ENCODE results near the gene BMP6.

DNA sequence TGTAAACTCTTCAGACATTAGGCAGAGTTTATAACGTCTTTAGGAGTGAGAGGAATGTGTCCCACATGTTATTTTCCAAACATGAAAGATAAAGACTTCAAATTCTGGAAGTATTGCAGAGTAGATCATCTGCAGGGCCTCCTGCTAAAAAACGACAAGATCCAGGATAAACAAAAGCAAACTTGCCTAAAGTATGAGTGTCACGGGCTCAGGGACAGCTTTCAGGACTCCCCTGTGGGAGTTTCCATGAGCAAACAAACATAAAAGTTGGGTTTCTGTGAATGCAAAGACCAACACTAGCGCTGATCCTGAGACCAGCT is 107.8 kb downstream of the BMP6 start:
- TF ChIP-seq, protein P1, sequence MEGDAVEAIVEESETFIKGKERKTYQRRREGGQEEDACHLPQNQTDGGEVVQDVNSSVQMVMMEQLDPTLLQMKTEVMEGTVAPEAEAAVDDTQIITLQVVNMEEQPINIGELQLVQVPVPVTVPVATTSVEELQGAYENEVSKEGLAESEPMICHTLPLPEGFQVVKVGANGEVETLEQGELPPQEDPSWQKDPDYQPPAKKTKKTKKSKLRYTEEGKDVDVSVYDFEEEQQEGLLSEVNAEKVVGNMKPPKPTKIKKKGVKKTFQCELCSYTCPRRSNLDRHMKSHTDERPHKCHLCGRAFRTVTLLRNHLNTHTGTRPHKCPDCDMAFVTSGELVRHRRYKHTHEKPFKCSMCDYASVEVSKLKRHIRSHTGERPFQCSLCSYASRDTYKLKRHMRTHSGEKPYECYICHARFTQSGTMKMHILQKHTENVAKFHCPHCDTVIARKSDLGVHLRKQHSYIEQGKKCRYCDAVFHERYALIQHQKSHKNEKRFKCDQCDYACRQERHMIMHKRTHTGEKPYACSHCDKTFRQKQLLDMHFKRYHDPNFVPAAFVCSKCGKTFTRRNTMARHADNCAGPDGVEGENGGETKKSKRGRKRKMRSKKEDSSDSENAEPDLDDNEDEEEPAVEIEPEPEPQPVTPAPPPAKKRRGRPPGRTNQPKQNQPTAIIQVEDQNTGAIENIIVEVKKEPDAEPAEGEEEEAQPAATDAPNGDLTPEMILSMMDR (IDR thresholded peaks at IDR 0.05): no peak
- no peak for TF ChIP-seq ZFX (IDR thresholded peaks at IDR 0.05; ENCODE audit: borderline replicate concordance)

Data from 22Rv1 (cell line).